GM18505 (cell line): ENCODE data around the gene NAP1L5.

Source experiments
- ATAC-seq: cut with Tn5 transposase; IDR thresholded peaks from one replicate; pipeline ENCODE4 v1.9.1; 2021; ENCODE audit not compliant: unreplicated experiment
- POLR2A ChIP-seq: IDR thresholded peaks from 4 replicates; pipeline ENCODE4 v1.6.1; 2011; ENCODE audit warnings: borderline replicate concordance; ENCODE audit not compliant: insufficient read depth, insufficient read length; ENCODE audit errors: extremely low read depth

NAP1L5 gene

GRCh38 chr4:88732714-88733368 lies 35.2 kb upstream of the NAP1L5 start:
- no peak for ATAC-seq
- TF ChIP-seq POLR2A: no peak

DNA sequence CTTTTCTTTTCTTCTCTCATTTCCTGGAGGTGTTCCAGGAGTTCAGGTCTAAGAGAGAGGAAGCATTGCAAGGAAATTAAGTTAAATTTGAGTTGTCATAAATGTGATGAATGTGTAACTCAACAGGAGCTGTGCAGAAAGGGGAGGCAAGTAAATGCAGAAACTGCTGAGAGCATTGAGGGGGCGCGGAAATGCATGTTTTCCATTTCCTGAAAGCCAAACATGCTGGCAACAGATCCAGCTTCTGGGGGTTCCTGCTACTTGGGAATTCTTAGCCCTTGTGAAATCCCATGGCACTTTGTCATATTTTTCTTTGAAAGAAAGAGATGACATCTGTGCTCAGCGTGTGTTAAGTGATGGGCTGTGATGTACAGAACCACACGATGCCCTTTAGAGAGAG lies 33.8 kb upstream of the NAP1L5 start:
- no peak for ATAC-seq
- TF ChIP-seq POLR2A: no peak

- no peak for ATAC-seq
- no peak for TF ChIP-seq POLR2A
These were observed 33.2 kb upstream of the NAP1L5 start for GRCh38 chr4:88730811-88731210.

- no peak for ATAC-seq
- no peak for TF ChIP-seq POLR2A
These were observed 31.6 kb upstream of the NAP1L5 start for GRCh38 chr4:88729146-88729760.

DNA sequence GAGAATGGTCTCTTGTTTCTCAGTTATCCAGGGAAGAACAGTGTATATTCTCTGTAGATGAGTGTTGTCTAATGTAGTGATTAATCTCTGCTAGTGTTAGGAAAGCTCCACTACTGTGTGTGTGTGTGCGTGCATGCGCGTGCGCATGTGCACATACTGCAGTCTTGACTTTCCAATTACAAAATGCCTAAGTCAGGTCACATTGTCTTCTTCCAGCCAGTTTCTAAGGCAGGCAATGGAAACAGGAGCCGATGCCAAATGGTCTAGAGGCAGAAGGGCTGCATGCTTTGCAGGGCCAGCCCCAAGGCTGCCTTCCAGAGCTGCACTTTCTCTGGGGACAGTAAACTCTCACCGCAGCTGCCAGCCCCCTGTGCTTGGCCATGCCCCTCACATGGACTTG lies 30.5 kb upstream of the NAP1L5 start:
- TF ChIP-seq POLR2A: no peak
- ATAC-seq: no peak

DNA sequence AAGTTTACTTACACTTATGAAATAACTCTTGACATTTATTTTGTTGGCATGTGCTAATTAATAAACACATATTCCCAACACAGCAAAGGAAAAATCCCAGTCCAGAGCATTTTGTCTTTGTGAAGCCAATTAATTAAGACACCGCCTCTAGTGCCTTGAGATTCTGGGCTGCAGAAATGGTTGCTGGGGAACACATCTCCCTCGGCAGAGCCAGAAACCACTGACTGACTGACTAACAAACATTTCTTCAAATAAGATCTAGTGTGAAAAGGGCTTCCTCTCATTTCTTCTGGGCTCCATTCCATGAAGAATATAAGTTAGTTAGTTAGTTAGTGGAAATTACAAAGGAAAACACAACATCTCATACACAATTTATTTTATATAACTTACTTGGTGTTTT lies 28.4 kb upstream of the NAP1L5 start:
- no peak for TF ChIP-seq POLR2A
- ATAC-seq: no peak

- no peak for ATAC-seq
- no peak for TF ChIP-seq POLR2A
These were observed 27.5 kb upstream of the NAP1L5 start for GRCh38 chr4:88725143-88725542.

GRCh38 chr4:88724406-88724805 lies 26.8 kb upstream of the NAP1L5 start:
- TF ChIP-seq POLR2A: no peak
- no peak for ATAC-seq

DNA sequence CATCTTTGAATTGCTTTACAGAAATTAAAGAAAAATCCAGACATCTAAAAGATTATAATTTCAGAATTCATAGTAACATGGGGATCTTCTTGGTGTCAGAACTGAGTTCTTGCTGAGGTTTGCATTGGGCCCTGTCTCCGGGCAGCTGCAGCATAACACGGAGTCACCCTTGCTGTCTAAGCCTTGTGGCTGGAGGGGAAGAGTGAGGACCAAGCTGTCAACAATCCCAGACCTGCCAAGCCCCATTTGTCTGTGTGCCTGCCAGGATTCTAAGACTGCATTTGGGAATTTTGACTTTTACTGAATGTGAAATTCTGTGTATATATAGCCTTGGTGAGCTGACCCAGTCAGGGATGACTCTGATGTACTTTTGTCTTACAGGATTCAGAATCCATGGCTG lies 25.2 kb upstream of the NAP1L5 start:
- ATAC-seq: no peak
- TF ChIP-seq POLR2A: no peak

GRCh38 chr4:88722276-88722780 lies 24.7 kb upstream of the NAP1L5 start:
- no peak for ATAC-seq
- no peak for TF ChIP-seq POLR2A

DNA sequence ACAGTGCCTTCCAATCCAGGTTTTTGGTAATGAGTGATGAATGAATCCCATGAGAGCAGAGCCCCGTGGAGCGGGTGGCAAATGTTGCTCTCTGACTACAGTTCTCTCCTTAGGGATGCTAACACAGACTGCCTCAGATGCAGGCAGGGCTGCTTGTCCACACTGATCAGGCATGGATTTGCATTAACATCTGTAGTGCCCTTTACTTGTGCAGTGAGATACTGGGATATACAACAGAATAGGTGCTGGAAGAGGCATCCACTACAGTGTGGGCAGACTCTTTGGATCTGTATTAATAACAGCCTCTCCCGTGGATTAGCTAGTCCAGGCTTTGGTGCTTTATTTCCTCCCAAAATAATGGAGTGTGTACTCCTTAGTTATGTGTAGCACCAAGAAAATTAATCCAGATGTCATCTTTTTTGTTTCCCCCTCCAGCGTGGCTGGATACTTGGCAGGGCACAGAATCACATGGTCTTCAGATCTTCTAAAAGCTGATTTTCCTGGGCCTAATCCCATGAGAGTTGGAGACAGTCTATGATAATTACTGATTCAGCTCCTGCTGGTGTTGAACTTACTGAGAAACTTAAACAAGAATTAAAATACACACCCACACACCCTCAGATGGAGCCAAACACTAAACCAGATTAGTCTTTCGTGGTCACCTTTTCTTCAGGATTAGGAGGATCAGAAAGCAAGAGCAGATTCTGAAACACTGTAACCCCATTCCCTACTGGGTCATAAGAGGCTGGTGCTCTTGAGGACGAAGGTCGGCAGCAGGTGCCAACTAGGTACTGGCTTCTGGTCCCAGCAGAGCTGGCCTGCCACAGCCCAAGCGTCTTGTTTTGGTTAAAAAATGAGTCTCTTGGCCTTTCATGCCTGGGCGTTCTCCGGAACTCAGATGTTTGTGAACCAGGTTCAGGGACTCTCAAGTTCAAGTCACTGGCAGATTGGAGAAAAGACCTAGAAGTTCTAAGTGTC lies 23.1 kb upstream of the NAP1L5 start:
- TF ChIP-seq POLR2A: no peak
- no peak for ATAC-seq

DNA sequence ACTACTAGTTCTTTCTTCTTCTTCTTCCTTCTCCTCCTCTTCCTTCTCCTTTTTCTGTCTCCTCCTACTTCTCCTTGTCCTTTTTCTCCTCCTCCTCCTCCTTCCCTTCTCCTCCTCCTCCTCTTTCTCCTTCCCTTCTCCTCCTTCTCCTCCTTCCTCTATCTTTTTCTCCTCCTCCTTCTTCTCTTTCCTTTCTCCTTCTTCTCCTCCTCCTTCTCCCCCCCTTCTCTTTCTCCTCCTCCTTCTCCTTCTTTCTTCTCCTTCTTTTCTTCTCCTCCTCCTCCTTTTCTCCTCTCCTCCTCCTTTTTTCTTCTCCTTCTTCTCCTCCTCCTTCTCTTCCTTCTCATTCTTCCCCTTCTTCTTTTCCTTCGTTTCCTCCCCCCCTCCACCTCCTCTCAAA lies 21.8 kb upstream of the NAP1L5 start:
- ATAC-seq: no peak
- TF ChIP-seq POLR2A: no peak

- TF ChIP-seq POLR2A: no peak
- ATAC-seq: no peak
These were observed 20.5 kb upstream of the NAP1L5 start for GRCh38 chr4:88718098-88718497.
